ENCODE measurements around the gene PDE4A.
"Not testable (repeated sequence)": the region's sequence is repeated elsewhere in the genome, so short reads cannot be mapped to it uniquely, and the experiment has no call there.

PDE4A gene

GRCh38 chr19:10430505-10431253 is 10.3 kb downstream of the PDE4A start:
- no peak for DNase-seq

GRCh38 chr19:10431254-10431942 is 11.1 kb downstream of the PDE4A start:
- DNase-seq, result no peak

- no peak for DNase-seq
Measured at GRCh38 chr19:10431943-10432735, 11.8 kb downstream of the PDE4A start.

DNA sequence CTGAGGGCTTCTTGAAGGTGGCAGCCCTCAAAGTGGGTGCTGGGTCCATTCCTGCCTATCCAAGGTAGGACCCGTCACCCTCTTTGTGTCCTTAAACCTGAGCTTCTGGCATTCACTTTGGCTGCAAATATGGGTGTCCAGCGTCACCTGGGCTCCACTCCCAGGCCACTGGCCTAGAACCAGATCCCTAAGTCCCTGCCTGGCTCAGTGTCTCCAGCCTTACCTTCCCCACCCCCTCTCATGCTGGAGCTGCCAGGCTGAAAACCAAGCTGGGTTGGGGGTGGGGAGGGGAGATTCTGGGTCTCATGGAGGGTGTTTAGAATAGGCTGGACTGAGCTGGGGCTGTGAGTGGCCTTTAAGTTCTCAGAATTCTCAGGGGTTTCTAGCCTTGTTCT is 12.4 kb downstream of the PDE4A start:
- no peak for DNase-seq

GRCh38 chr19:10433131-10433536 is 12.8 kb downstream of the PDE4A start:
- DNase-seq, result no peak

DNA sequence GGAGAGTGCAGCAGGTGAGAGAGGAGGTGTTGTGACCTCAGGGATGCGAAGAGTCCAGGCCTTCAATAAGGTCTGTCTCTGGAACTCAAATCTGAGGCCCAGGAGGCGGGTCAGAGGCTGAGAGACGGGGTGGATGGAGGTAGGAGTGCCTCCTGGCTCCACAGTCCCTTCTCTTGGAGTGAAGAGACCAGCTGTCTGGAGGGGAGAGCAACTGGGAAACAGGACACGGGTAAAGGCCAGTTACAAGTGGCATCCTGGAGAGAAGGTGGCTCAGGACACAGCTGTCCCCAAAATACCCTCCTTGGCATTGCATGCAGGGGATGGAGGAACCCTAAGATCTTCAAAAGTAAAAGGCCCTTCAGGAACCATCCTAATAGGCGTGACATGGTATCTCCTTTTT is 19.2 kb downstream of the PDE4A start:
- no peak for DNase-seq

GRCh38 chr19:10442698-10443097 is 22.4 kb downstream of the PDE4A start:
- no peak for DNase-seq

GRCh38 chr19:10449037-10449436 is 28.7 kb downstream of the PDE4A start:
- no peak for DNase-seq

DNA sequence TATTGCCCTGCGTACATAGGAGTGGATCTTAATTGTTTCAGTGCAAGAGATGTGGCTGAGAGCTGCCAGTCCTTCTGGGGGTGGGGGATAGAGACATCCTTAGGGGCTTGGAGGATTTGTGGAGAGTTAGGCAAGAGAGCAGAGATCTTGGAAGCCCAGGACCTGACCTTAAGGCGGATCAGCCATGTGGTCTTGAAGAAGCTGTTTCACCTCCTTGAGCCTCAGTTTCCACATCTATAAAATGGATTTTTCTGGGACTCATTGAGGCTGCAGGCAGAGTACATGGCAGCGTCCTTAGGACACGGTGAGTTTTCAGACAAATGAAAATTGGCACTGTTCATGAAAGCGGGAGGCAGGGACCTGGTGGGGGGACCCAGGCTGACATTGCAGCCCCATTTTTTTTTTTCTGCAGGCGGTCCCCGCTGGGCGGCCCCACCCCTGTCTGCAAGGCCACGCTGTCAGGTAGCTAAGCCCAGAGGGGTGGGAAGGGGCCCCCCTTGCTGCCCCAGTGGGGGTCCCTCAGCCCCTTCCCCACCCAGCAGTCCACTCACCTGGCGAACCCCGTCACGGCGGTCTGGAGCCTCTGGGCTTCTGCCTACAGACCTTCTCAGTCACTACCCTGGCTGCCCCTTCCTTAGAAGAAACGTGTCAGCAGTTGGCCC is 30.0 kb downstream of the PDE4A start:
- no peak for DNase-seq

GRCh38 chr19:10450853-10451609 is 30.7 kb downstream of the PDE4A start:
- DNase-seq, result no peak

- no peak for DNase-seq
Measured at GRCh38 chr19:10452726-10453618, 32.6 kb downstream of the PDE4A start.

DNA sequence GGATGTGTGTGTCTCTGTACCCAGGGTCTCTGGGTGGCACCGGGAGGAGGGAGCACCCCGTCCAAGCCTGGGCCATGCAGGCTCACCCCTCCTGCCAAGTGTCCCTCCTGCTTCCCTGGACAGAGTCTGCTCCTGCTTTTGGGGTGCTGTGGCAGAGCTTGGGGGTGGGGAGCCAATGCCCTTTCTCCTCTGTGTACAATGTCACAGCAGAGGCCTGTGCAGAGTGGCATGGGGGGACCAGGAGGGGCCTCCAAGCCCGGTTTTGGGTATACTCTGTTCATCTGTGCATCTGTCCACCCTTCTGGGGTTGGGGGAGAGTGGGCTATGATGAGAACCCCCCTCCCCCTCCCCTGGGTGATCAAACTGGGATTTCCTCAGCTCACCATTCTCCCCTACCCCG is 33.5 kb downstream of the PDE4A start:
- DNase-seq, result no peak

- DNase-seq, result no peak
Measured at GRCh38 chr19:10454267-10454666, 33.9 kb downstream of the PDE4A start.

DNA sequence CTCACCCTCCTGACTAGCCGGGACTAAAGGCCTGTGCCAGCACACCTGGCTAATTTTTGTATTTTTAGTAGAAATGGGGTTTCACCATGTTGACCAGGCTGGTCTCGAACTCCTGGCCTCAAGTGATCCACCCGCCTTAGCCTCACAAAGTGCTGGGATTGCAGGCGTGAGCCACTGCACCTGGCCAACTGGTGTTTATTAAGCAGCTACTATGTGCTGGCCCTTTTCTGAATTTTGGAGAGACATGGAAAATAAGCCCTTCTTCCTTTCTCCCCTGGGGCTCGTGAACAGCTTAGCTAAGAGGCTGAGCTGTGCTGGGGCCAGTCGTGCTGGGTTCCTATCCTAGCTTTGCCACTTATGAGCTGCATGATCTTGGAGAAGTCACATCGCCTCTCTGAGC is 38.4 kb downstream of the PDE4A start:
- DNase-seq, result not testable (repeated sequence)

- DNase-seq, result no peak
Measured at GRCh38 chr19:10460714-10461046, 40.3 kb downstream of the PDE4A start.

- DNase-seq, result no peak
Measured at GRCh38 chr19:10461047-10461949, 41.0 kb downstream of the PDE4A start.

GRCh38 chr19:10462042-10462441 is 41.7 kb downstream of the PDE4A start:
- not testable (repeated sequence) for DNase-seq

GRCh38 chr19:10462557-10462956 is 42.2 kb downstream of the PDE4A start:
- no peak for DNase-seq

- no peak for DNase-seq
Measured at GRCh38 chr19:10464456-10464855, 44.1 kb downstream of the PDE4A start.

DNA sequence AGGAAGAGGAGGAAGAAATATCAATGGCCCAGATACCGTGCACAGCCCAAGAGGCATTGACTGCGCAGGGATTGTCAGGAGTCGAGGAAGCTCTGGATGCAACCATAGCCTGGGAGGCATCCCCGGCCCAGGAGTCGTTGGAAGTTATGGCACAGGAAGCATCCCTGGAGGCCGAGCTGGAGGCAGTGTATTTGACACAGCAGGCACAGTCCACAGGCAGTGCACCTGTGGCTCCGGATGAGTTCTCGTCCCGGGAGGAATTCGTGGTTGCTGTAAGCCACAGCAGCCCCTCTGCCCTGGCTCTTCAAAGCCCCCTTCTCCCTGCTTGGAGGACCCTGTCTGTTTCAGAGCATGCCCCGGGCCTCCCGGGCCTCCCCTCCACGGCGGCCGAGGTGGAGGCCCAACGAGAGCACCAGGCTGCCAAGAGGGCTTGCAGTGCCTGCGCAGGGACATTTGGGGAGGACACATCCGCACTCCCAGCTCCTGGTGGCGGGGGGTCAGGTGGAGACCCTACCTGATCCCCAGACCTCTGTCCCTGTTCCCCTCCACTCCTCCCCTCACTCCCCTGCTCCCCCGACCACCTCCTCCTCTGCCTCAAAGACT is 46.9 kb downstream of the PDE4A start:
- DNase-seq, result no peak
